HepG2 (cell line): ENCODE results near the gene GNA12.

ENCODE experiments used
- CTCF ChIP-seq: sonication (generic); formaldehyde crosslinking; IDR thresholded peaks from 2 replicates; pipeline ENCODE4 v1.5.0; 2020; ENCODE audit warnings: mild to moderate bottlenecking, missing genetic modification reagents, moderate library complexity
- JUN ChIP-seq: sonication (generic); formaldehyde crosslinking; IDR thresholded peaks from 2 replicates; pipeline ENCODE4 v1.4.0; 2020; ENCODE audit warnings: mild to moderate bottlenecking, missing genetic modification reagents
- PAX8 ChIP-seq: sonication (generic); formaldehyde crosslinking; IDR thresholded peaks from 2 replicates; pipeline ENCODE4 v1.8.0; 2022; ENCODE audit warnings: mild to moderate bottlenecking, missing genetic modification reagents, borderline replicate concordance
- TP53 ChIP-seq: sonication (generic); formaldehyde crosslinking; conservative IDR thresholded peaks from 2 replicates; pipeline ENCODE4 v1.4.0; 2020; ENCODE audit warnings: missing genetic modification reagents
- ZBTB1 ChIP-seq: sonication (generic); formaldehyde crosslinking; IDR thresholded peaks from 2 replicates; pipeline ENCODE4 v1.4.0; 2020; ENCODE audit warnings: missing genetic modification reagents, borderline replicate concordance
- ZBTB38 ChIP-seq: sonication (generic); formaldehyde crosslinking; IDR thresholded peaks from 2 replicates; pipeline ENCODE4 v1.5.1; 2020; ENCODE audit warnings: mild to moderate bottlenecking, missing genetic modification reagents
- ZBTB46 ChIP-seq: sonication (generic); formaldehyde crosslinking; IDR thresholded peaks from 2 replicates; pipeline ENCODE4 v1.4.0; 2020; ENCODE audit warnings: mild to moderate bottlenecking, missing genetic modification reagents, borderline replicate concordance
- ZNF616 ChIP-seq: sonication (generic); formaldehyde crosslinking; IDR thresholded peaks from 2 replicates; pipeline ENCODE4 v1.5.0; 2020; ENCODE audit warnings: low read depth, mild to moderate bottlenecking, missing genetic modification reagents
- ZNF672 ChIP-seq: sonication (generic); formaldehyde crosslinking; IDR thresholded peaks from 2 replicates; pipeline ENCODE4 v1.8.1; 2022; ENCODE audit warnings: missing genetic modification reagents

- TF ChIP-seq ZNF672 (CRISPR knock-in tag) (no peak), CTCF (CRISPR knock-in tag) (no peak), PAX8 (CRISPR knock-in tag) (no peak), ZNF616 (CRISPR knock-in tag) (no peak), TP53 (CRISPR knock-in tag) (no peak), ZBTB1 (no peak), ZBTB38 (no peak), JUN (CRISPR knock-in tag) (no peak), ZBTB46 (no peak)
These were observed 70.5 kb downstream of the GNA12 start for GRCh38 chr7:2773608-2774007.
